Measurements from ENCODE around the gene ARAP3.

- no peak for TF ChIP-seq CTCF (IDR thresholded peaks at IDR 0.05; ENCODE audit: insufficient read depth, low read depth, low read length)
- no peak for TF ChIP-seq EZH2 (IDR thresholded peaks at IDR 0.05; ENCODE audit: insufficient read depth, low read length)
Measured at GRCh38 chr5:141663506-141663905, 18.5 kb downstream of the ARAP3 start.
